Common myeloid progenitor, CD34-positive (primary cell): Measurements from ENCODE around the gene LIPI.

Experiments
- CTCF ChIA-PET: fragments of 350-600 bp; sonication (Branson Sonifier 250); formaldehyde crosslinking; loops from one replicate; lab custom pipeline; 2021; ENCODE audit warnings: antibody characterized with exemption; lab: Charles Lee
- POLR2A ChIA-PET: fragments of 350-600 bp; sonication (Branson Sonifier 250); formaldehyde crosslinking; loops from one replicate; lab custom pipeline; 2021; ENCODE audit warnings: antibody characterized with exemption; lab: Charles Lee
- DNase-seq, 3 donors: peaks; one replicate each; pipeline versions ENCODE4 v3.0.0 to v3.0.0-alpha.2; 2013
- H3K27ac ChIP-seq, 2 experiments: 1 replicate in 1 of 2; 2 replicates in 1 of 2; pipeline ENCODE4 v1.7.0; 2013; ENCODE audit warnings: inconsistent platforms in 2 of 2, low read length in 2 of 2, mild to moderate bottlenecking in 2 of 2, low read depth in 1 of 2, moderate library complexity in 1 of 2; ENCODE audit not compliant: severe bottlenecking in 2 of 2, insufficient read depth in 1 of 2, poor library complexity in 1 of 2
- H3K27me3 ChIP-seq, 5 experiments: replicated peaks in 2 of 5; 1 replicate in 3 of 5; 2 replicates in 2 of 5; pipeline versions ENCODE4 v1.6.1 to v1.7.0; 2013; ENCODE audit warnings: low read length in 4 of 5, mild to moderate bottlenecking in 2 of 5, moderate library complexity in 2 of 5, inconsistent platforms in 1 of 5; ENCODE audit not compliant: insufficient read depth in 5 of 5, control insufficient read depth in 4 of 5
- H3K36me3 ChIP-seq, 4 experiments: 1 replicate in 2 of 4; 2 replicates in 2 of 4; pipeline versions ENCODE4 v1.6.1 to v1.7.0; 2013; ENCODE audit warnings: low read length in 3 of 4, control low read depth in 1 of 4, mild to moderate bottlenecking in 1 of 4; ENCODE audit not compliant: control insufficient read depth in 4 of 4, insufficient read depth in 4 of 4
- H3K4me1 ChIP-seq, 4 experiments: 1 replicate in 3 of 4; 2 replicates in 1 of 4; pipeline versions ENCODE4 v1.6.1 to v1.7.1; 2013; ENCODE audit warnings: low read length in 3 of 4, mild to moderate bottlenecking in 3 of 4, control low read depth in 1 of 4, inconsistent platforms in 1 of 4, moderate library complexity in 1 of 4; ENCODE audit not compliant: control insufficient read depth in 4 of 4, insufficient read depth in 4 of 4; ENCODE audit errors: control extremely low read depth in 1 of 4
- H3K4me3 ChIP-seq, 7 experiments: 1 replicate in 4 of 7; 2 replicates in 3 of 7; pipeline versions ENCODE4 v1.5.1 to v1.7.0; 2013; ENCODE audit warnings: mild to moderate bottlenecking in 7 of 7, low read length in 6 of 7, moderate library complexity in 6 of 7, inconsistent platforms in 2 of 7, low read depth in 2 of 7, control low read depth in 1 of 7; ENCODE audit not compliant: insufficient read depth in 4 of 7, control insufficient read depth in 1 of 7; ENCODE audit errors: extremely low read depth in 1 of 7
- H3K9me3 ChIP-seq, 5 experiments: 1 replicate in 4 of 5; 2 replicates in 1 of 5; pipeline versions ENCODE4 v1.6.1 to v1.7.1; 2013; ENCODE audit warnings: low read length in 4 of 5, mild to moderate bottlenecking in 2 of 5, inconsistent platforms in 1 of 5, low read depth in 1 of 5, moderate library complexity in 1 of 5; ENCODE audit not compliant: control insufficient read depth in 4 of 5, insufficient read depth in 2 of 5; ENCODE audit errors: control extremely low read depth in 1 of 5
- WGBS: methylation state at CpG from one replicate; pipeline ENCODE4 v1.1.5; 2013; ENCODE audit not compliant: insufficient coverage; 5-methylcytosine and 5-hydroxymethylcytosine counted together

LIPI gene

DNA sequence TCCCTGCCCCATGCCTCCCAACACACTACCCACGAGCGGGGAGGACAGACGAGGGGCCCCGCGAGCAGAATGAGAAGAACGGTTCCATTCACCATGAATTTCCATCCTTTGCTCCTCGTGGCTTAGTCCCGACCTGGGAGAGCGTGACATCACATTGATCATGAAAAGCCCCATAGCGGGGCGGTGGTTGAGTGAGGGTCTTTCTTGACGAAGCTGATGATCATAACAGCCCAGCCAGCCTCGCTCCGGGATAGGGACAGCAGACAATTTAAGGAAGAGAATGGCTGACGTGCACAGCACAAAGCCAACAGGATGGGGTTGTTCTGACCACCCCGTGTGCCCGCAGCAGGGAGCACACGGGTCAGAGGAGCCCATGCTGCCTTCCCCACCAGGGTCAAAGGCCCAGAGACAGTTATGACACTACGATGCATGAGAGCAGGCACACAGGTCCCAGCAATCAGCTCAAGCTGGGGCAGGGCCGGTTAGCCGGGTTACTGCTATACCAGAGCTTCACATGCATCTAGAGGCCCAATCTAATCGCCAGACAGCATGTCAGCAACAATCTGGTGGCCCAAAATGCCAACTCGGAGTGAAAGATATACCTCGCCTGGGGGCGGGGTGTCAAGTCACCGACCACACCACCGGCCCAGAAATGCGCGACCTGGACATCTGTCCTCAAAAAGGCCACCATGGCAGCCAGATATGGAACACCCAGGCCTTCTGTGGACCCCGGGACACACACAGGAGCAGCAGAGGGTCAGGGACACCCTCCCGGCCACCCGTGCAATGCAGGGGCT, 135.2 kb downstream of the LIPI start:
- POLR2A ChIA-PET, result no interaction called here

DNA sequence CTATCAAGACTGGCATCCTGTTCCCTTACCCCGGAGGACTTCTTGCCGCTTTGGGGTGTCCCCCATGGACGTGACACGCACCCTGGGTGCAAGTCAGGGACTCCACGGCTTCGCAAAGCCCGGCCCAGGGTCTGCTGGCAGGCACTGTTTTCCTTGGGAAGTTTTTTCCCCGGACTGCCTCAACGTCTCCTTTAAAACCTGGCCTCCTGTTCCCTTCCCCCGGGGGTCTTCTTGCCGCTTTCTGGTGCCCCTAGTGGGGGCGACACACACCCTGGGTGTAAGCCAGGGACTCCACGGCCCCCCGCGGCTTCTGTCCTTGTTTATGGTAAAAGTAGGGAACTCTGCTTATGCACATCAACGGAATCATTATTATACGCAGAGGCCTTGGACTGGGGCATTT, 136.6 kb downstream of the LIPI start:
- POLR2A ChIA-PET, result no interaction called here
- peaks cover 0 to 59% (median 34%) of the 10 kb centered on the region in 5 experiments for H3K9me3 ChIP-seq
- 98% methylated on average over 15 of the region's 17 CpGs for WGBS
- H3K27me3 ChIP-seq, result no peaks in the 10 kb centered on the region
- no peak for DNase-seq
- H3K36me3 ChIP-seq, result peaks cover 0 to 2% (median 0%) of the 10 kb centered on the region in 4 experiments
- CTCF ChIA-PET, result no interaction called here
- H3K27ac ChIP-seq, result no peak overlapping the region
- H3K4me3 ChIP-seq, result no peak overlapping the region
- no peaks in the 10 kb centered on the region for H3K4me1 ChIP-seq

More for the DNA sequence above, 135.2 kb downstream of the LIPI start:
- Histone ChIP-seq H3K36me3 (peaks cover 0 to 2% (median 0%) of the 10 kb centered on the region in 4 experiments), H3K27me3 (no peaks in the 10 kb centered on the region), H3K4me1 (no peaks in the 10 kb centered on the region), H3K4me3 (no peak overlapping the region), H3K27ac (no peak overlapping the region), H3K9me3 (peaks cover 0 to 54% (median 37%) of the 10 kb centered on the region in 5 experiments)
- 97% methylated on average over 28 of the region's 32 CpGs for WGBS
- CTCF ChIA-PET, result no interaction called here
- DNase-seq, result no peak

DNA sequence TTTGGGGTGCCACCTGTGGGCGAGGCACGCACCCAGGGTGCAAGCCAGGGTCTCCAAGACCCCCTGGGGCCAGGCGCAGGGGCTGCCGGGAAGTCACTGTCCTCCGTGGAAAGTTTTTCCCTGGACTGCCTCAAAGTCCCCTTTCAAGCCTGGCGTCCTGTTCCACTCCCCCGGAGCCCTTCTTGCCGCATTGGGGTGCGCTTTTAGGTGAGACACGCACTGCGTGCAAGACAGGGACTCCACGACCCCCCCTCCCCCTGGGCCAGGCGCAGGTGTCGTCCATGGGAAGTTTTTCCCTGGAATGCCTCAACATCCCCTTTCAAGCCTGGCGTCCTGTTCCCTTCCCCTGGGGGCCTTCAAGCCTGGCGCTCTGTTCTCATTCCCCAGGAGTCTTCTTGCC, 137.1 kb downstream of the LIPI start:
- Histone ChIP-seq H3K4me1 (no peaks in the 10 kb centered on the region), H3K27me3 (no peaks in the 10 kb centered on the region), H3K4me3 (no peak overlapping the region), H3K36me3 (peaks cover 0 to 2% (median 0%) of the 10 kb centered on the region in 4 experiments), H3K27ac (no peak overlapping the region), H3K9me3 (peaks cover 0 to 57% (median 30%) of the 10 kb centered on the region in 5 experiments)
- 92% methylated on average over 16 of the region's 16 CpGs for WGBS
- CTCF ChIA-PET, result no interaction called here
- POLR2A ChIA-PET, result no interaction called here
- DNase-seq, result no peak

DNA sequence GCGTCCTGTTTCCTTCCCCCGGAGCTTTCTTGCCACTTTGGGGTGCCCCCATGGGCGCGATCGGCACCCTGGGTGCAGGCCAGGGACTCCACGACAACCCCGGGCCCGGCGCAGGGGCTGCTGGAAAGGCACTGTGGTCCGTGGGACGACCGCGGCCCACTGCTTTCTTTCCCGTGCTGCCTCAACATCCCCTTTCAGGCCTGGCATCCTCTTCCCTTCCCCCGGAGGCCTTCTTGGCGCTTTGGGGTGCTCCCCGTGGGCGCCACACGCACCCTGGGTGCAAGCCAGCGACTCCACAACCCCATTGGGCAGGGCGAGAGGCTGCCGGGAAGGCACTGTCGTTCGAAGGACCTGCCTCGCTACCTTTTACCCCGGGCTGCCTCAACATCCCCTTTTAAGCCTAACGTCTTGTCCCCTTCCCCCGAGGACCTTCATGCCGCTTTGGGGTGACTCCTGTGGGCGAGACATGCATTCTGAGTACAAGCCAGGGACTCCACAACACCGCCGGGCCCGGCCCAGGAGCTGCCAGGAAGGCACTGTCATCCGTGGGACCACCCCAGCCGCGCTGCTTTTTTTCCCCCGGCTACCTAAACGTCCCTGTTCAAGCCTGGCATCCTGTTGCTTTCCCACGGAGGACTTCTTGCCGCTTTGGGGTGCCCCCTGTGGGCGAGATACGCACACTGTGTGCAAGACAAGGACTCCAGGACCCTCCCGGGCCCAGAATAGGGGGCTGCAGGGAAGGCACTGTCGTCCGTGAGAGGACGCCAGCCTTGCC, 137.8 kb downstream of the LIPI start:
- Histone ChIP-seq H3K4me3 (no peak overlapping the region), H3K27ac (no peak overlapping the region), H3K36me3 (peaks cover 0 to 2% (median 0%) of the 10 kb centered on the region in 4 experiments), H3K27me3 (no peaks in the 10 kb centered on the region), H3K9me3 (peaks cover 0 to 52% (median 28%) of the 10 kb centered on the region in 5 experiments), H3K4me1 (no peaks in the 10 kb centered on the region)
- POLR2A ChIA-PET, result no interaction called here
- no peak for DNase-seq
- 97% methylated on average over 46 of the region's 46 CpGs for WGBS
- CTCF ChIA-PET, result no interaction called here

DNA sequence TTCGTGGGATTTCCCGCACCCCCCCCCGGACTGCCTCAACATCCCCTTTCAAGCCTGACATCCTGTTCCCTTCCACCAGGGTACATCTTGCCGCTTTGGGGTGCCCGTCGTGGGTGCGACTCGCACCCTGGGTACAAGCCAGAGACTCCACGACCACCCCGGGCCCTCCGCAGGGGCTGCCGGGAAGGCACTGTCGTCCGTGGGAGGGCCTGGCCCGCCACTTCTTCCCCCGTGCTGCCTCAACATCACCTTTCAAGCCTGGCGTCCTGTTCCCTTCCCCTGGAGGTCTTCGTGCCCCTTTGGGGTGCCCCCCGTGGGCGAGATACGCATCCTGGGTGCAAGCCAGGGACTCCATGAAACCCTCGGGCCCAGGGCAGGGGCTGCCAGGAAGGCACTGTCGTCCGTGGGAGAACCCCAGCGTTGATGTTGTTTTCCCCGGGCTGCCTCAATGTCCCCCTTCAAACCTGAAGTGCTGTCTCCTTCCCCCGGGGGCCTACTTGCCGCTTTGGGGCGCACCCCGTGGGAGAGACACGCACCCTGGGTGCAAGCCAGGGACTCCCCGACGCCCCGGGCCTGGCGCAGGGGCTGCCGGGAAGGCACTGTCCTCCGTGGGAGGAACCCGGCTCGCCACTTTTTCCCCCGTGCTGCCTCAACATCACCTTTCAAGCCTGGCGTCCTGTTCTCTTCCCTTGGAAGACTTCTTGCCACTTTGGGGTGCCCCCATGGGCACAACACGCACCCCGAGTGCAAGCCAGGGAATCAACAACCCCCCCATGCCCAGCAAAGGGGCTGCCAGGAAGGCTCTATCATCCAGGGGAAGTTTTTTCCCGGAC, 138.6 kb downstream of the LIPI start:
- no peak overlapping the region for H3K4me3 ChIP-seq
- H3K27ac ChIP-seq, result no peak overlapping the region
- ChIA-PET POLR2A (no interaction called here), CTCF (no interaction called here)
- H3K36me3 ChIP-seq, result peaks cover 0 to 2% (median 0%) of the 10 kb centered on the region in 4 experiments
- WGBS, result 96% methylated on average over 42 of the region's 44 CpGs
- no peak for DNase-seq
- no peaks in the 10 kb centered on the region for H3K4me1 ChIP-seq
- no peaks in the 10 kb centered on the region for H3K27me3 ChIP-seq
- peaks cover 0 to 52% (median 27%) of the 10 kb centered on the region in 5 experiments for H3K9me3 ChIP-seq

DNA sequence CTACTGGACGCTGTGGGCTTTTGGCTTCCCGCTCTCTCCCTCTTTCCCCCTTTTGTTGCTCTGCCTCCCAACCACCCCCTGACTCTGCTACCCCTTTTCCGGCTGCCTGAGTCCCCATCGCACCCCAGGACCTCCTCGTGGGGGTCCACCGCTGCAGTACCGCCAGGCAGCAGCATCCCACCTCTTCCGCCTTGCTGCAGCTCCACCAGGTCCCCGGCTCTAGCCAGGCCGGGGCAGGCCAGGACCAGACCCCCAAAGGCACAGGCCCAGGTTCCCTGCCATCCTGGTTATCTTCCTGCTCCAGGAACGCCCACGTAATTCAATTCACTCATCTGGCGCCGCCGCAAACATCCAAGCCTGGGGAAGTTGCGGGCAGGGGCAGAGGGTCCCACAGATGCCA, 139.8 kb downstream of the LIPI start:
- Histone ChIP-seq H3K27ac (no peak overlapping the region), H3K9me3 (peaks cover 0 to 47% (median 22%) of the 10 kb centered on the region in 5 experiments), H3K36me3 (peaks cover 0 to 2% (median 0%) of the 10 kb centered on the region in 4 experiments), H3K4me1 (no peaks in the 10 kb centered on the region), H3K27me3 (no peaks in the 10 kb centered on the region), H3K4me3 (no peak overlapping the region)
- POLR2A ChIA-PET, result no interaction called here
- DNase-seq, result no peak
- WGBS, result 98% methylated on average over 16 of the region's 16 CpGs
- CTCF ChIA-PET, result no interaction called here
